NB4 (cell line): ENCODE measurements around the gene PTGS1.
"Not testable (repeated sequence)": the region's sequence is repeated elsewhere in the genome, so short reads cannot be mapped to it uniquely, and the experiment has no call there.

Experiments
- DNase-seq: peaks from one replicate; pipeline ENCODE4 v3.0.0; 2010; ENCODE audit warnings: low read depth
- H3K4me3 ChIP-seq: one replicate; pipeline ENCODE4 v1.5.1; 2011; ENCODE audit warnings: mild to moderate bottlenecking, low read depth, low read length, moderate library complexity
- MYC ChIP-seq: IDR thresholded peaks from 2 replicates; pipeline ENCODE4 v1.6.1; 2011; ENCODE audit warnings: low read depth, low read length
- POLR2A ChIP-seq: IDR thresholded peaks from 2 replicates; pipeline ENCODE4 v1.6.1; 2011; ENCODE audit warnings: mild to moderate bottlenecking; ENCODE audit not compliant: insufficient read length; ENCODE audit errors: extremely low read depth
- TF ChIP-seq, protein P1 (sequence below): IDR thresholded peaks from 2 replicates; pipeline ENCODE4 v1.6.1; 2011; ENCODE audit warnings: low read depth, low read length
- TF ChIP-seq, protein P2 (sequence below): IDR thresholded peaks from one replicate; pipeline ENCODE4 v1.5.1; 2012; ENCODE audit warnings: low read depth, low read length

PTGS1 gene

DNA sequence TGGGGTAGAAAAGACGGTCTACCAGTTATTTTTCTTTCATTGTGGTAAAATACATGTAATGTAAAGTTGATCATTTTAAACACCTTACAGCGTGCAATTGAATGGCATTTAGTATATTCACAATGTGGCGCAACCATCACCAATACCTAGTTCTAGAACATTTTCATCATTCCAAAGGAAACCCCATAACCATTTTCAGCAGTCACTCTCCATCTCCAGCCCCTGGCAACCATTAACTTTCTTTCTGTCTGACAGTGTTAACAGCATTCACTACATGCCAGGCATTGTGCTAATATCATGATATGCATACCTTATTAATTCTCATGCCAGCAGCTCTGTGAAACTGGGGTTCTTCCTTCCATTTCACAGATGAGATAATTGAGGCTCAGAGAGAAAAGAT is 32.0 kb downstream of the PTGS1 start:
- no peak for DNase-seq
- no peak overlapping the region for H3K4me3 ChIP-seq
- TF ChIP-seq, protein P1, sequence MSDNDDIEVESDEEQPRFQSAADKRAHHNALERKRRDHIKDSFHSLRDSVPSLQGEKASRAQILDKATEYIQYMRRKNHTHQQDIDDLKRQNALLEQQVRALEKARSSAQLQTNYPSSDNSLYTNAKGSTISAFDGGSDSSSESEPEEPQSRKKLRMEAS = no peak
- TF ChIP-seq MYC (no peak), POLR2A (no peak)
- TF ChIP-seq, protein P2, sequence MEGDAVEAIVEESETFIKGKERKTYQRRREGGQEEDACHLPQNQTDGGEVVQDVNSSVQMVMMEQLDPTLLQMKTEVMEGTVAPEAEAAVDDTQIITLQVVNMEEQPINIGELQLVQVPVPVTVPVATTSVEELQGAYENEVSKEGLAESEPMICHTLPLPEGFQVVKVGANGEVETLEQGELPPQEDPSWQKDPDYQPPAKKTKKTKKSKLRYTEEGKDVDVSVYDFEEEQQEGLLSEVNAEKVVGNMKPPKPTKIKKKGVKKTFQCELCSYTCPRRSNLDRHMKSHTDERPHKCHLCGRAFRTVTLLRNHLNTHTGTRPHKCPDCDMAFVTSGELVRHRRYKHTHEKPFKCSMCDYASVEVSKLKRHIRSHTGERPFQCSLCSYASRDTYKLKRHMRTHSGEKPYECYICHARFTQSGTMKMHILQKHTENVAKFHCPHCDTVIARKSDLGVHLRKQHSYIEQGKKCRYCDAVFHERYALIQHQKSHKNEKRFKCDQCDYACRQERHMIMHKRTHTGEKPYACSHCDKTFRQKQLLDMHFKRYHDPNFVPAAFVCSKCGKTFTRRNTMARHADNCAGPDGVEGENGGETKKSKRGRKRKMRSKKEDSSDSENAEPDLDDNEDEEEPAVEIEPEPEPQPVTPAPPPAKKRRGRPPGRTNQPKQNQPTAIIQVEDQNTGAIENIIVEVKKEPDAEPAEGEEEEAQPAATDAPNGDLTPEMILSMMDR = no peak

DNA sequence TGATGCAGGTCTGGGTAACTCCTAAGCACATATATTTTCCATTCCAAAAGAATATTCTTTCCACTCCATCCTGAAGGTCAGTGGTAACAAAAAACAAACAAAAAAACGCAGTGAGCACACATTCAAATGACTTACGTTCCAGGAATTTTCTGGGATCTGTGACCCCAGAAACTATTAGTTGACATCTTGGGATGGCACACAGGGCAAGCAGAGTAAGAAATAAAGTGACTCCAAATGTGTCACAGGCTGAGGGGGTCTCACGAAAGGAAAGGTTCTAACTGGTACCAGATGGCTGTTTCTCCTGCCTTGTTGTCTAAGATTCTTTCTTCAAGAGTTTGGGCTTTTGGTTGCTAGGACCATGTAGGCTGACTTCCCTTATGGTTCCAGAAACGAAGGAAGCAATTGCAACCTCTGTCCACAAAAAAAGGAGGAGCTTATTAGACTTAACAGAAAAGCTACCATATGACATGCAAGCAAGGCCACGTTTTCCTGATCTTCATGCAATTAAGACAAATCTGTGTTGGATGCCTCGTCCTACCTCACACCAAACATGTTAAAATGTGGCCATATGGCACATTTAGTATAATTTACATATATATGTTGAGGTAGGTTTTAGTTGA is 32.7 kb downstream of the PTGS1 start:
- DNase-seq = no peak
- TF ChIP-seq, protein P1 = no peak
- TF ChIP-seq MYC = no peak
- TF ChIP-seq, protein P2 = no peak
- H3K4me3 ChIP-seq = no peak overlapping the region

DNA sequence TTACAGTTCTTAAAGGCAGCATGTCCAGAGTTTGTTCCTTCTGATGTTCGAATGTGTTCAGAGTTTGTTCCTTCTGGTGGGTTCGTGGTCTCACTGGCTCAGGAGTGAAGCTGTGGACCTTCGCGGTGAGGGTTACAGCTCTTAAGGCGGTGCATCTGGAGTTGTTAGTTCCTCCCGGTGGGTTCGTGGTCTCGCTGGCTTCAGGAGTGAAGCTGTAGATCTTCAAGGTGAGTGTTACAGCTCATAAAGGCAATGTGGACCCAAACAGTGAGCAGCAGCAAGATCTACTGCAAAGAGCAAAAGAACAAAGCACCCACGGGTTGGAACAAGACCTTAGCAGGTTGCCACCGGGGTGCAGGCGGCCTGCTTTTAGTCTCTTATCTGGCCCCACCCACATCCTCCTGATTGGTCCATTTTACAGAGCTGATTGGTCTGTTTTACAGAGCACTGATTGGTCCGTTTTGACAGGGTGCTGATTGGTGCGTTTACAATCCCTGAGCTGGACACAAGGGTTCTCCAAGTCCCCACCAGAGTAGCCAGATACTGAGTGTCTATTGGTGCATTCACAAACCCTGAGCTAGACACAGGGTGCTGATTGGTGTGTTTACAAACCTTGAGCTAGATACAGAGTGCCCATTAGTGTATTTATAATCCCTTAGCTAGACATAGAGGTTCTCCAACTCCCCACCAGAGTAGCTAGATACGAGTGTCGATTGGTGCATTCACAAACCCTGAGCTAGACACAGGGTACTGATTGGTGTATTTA is 34.7 kb downstream of the PTGS1 start:
- not testable (repeated sequence) for H3K4me3 ChIP-seq, DNase-seq

DNA sequence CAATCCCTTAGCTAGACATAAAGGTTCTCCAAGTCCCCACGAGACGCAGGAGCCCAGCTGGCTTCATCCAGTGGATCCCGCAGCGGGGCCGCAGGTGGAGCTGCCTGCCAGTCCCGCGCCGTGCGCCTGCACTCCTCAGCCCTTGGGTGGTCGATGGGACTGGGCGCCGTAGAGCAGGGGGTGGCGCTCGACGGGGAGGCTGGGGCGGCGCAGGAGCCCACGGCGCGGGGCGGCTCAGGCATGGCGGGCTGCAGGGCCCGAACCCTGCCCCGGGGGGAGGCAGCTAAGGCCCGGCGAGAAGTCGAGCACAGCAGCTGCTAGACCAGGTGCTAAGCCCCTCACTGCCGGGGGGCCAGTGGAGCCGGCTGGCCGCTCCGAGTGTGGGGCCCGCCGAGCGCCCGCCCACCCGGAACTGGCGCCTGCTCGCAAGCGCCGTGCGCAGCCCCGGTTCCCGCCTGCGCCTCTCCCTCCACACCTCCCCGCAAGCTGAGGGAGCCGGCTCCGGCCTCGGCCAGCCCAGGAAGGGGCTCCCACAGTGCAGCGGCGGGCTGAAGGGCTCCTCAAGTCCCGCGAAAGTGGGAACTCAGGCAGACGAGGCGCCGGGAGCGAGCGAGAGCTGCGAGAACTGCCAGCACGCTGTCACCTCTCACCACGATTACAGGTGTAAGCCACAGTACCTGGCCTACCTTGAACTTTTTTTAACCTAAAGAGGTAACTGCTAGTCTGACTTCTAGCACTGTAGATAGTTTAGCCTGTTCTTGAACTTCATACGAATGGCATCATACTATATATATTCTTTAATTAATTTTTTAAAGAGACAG is 35.5 kb downstream of the PTGS1 start:
- TF ChIP-seq POLR2A (no peak), MYC (no peak)
- TF ChIP-seq, protein P1 = no peak
- TF ChIP-seq, protein P2 = no peak
- no peak for DNase-seq
- H3K4me3 ChIP-seq = no peak overlapping the region

DNA sequence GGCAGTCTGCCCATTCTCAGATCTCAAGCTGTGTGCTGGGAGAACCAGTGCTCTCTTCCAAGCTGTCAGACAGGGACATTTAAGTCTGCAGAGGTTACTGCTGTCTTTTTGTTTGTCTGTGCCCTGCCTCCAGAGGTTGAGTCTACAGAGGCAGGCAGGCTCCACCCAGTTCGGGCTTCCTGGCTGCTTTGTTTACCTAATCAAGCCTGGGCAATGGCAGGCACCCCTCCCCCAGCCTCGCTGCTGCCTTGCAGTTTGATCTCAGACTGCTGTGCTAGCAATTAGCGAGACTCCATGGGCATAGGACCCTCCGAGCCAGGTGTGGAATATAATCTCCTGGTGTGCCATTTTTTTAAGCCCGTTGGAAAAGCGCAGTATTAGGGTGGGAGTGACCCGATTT is 43.3 kb downstream of the PTGS1 start:
- DNase-seq, H3K4me3 ChIP-seq: not testable (repeated sequence)

DNA sequence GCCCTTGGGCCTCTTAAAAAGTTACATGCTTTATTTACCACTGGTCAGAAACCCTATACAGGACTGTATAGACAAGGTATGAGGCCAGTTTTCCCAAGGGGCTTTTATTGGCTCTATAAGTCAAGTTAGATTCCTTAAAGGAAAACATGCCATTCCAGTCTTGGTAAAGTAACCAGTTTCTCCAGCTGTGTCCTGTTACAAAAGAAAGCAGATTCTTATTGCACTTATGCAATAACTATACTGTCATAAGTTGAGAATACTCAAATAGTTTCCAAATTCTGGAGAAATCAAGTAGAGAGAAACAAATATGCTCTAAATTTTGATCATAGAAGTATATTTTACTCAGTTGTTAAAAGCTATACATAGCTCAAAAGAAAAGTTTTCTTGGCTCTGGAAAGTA is 47.2 kb downstream of the PTGS1 start:
- DNase-seq = no peak
- no peak overlapping the region for H3K4me3 ChIP-seq
- TF ChIP-seq, protein P2 = no peak
- TF ChIP-seq MYC = no peak
- TF ChIP-seq, protein P1 = no peak
- TF ChIP-seq POLR2A = no peak

DNA sequence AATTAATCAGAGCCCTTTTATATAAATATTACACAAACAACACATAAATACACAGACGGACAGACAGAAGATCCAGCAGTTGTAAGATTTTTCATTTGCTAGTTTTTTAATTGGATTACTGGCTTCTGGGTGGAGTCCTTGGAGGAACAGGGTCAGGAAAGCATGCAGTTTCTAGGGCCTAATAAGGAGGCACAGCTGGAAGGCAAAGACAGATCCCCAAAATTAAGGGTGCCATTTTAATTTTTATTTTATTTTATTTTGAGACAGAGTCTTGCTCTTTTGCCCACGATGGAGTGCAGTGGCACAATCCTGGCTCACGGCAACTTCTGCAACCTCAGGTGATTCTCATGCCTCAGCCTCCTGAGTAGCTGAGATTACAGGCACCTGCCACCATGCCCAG is 49.5 kb downstream of the PTGS1 start:
- no peak for DNase-seq
- no peak for TF ChIP-seq POLR2A
- no peak for TF ChIP-seq MYC
- TF ChIP-seq, protein P1 = no peak
- TF ChIP-seq, protein P2 = no peak
- H3K4me3 ChIP-seq = no peak overlapping the region
